Posterior vena cava (tissue), 2 donors: ENCODE measurements around the gene SNX25. TPM values are rescaled to one million over a fixed set of nuclear protein-coding genes. Genes with fewer than 3 reads are reported as not detected.

Experiments used
- DNase-seq: peaks from one replicate; pipeline ENCODE4 v3.0.0-alpha.2; 2020; ENCODE audit warnings: low spot score
- intact Hi-C, 2 donors: fragments of 100-400 bp; cut with DNase I; formaldehyde crosslinking; loops; one replicate each; pipeline versions ENCODE4 v1.14.1 to v1.14.2; 2022 to 2023
- total RNA-seq, 2 donors: library from RNA; stranded (reverse); fragmentation: NEBNext Ultra II Directional; extraction: Animal tissue kit (Norgen Biotek cat#: 25700); gene quantifications; one replicate each; pipeline ENCODE4 v1.2.1, GENCODE V29; 2021
- donor health status: DM: yes; HTN: yes; CAD: no.
- donor health status: DM: yes; HTN: yes; CAD: no.

Gene SNX25
- total RNA-seq, 2 donors from 2014 or later: 19.9 to 20.3 TPM

DNA sequence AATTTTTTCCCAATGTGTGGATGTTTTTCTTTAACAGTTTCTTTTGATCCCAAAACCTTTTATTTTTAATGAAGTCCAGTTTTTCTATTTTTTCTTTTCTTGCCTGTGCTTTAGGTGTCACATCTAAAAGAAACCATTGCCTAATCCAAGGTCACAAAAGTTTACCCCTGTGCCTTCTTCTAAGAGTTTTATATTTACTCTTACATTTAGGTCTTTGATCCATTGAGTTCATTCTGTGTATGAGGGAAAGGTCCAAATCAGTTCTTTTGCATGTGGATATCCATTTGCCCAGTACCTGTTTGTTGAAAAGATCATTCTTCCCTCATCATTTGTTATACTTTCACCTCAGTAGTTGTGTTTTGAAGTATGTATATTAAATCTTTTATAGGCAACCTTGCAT, 173.4 kb downstream of the SNX25 start:
- DNase-seq: no peak
- intact Hi-C loops: no loop called here

DNA sequence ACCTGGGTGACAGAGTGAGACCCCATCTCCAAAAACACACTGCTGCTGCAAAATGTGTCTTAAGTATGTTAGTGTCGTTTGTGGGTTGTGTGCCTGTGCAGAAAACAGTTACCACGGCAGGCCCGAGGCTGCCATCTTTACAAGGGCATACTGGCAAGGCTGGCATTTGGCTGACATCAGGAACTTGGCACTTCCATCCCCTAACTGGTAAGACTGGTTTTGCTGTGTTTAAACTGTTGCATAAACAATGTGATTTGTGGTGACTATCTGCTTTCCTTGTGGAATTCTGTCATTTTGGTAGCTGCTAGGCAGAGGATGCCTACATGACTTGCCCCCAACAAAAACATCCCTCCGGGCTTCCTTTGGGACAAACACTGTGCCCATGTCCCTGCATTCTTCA, 174.1 kb downstream of the SNX25 start:
- no peak for DNase-seq
- intact Hi-C loops: no loop called here

- intact Hi-C loops: no loop called here
- no peak for DNase-seq
Measured at GRCh38 chr4:185384061-185384460, 174.7 kb downstream of the SNX25 start.

GRCh38 chr4:185384930-185385331, 175.5 kb downstream of the SNX25 start:
- intact Hi-C loops: no loop called here

DNA sequence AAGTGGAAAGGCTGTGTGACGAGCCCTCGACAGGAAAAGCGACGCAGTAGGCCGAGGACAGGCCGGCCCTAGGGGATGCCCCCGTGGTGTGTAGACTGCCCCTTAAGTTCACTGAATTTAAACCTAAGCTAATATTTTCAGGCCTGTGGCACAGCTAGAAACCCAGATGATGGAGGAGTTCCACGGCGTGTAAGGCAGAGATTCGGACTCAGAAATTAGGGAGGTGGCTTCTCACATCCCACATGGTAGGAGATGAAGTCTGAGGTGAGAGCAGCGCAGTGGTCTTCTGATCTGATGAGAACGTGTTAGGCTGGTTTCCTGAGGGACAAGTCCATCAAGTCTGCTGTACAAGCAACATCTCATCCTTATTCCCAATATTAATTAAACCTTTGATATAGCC, 178.6 kb downstream of the SNX25 start:
- no peak for DNase-seq
- intact Hi-C loops: no loop called here

More at GRCh38 chr4:185384930-185385331, 175.5 kb downstream of the SNX25 start:
- no peak for DNase-seq

DNA sequence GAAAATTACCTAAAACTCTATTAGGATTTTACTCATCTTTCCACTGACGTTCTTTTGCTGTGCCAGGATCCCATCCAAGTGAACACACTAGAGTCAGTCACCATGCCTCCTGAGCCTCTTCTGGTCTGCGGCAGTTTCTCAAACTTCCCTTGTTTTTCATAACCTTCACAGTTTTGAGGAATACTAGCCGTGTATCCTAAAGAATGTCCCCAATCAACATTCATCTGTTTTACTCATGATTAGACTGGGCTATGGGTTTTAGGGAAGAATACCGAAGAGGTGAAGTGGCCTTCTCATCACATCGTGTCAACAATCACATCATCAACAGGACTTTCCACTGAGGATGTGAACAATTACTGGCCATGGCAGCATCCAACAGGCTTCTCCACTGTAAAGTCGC, 181.5 kb downstream of the SNX25 start:
- intact Hi-C loops: loop anchor here in 1 of 2 donors (10.0 kb wide), 1 partner anchor 186 kb away; the partner anchor contains the start of genes CFAP97 and SNX25
- no peak for DNase-seq

DNA sequence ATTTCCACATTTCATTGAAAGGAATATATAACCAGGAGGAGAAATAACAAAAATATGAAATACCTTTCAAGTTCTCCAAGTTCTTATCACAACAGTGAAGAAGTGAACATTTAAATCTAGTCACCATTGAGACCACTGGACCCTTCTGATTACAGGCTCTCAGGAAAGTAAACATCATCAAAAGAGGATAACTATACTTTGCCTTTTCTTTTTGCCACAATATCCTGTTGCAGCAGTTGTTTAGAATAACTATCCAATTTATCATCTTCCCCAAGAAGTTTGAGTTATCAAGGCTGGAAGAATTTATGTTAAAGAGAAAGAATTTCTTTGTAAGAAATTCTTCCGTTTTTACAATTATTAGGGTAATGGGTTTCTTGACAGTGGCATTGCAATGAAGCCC, 182.8 kb downstream of the SNX25 start:
- no peak for DNase-seq
- intact Hi-C loops: loop anchor here in 1 of 2 donors (10.0 kb wide), 1 partner anchor 187 kb away; the partner anchor contains the start of genes CFAP97 and SNX25

GRCh38 chr4:185394568-185395237, 185.3 kb downstream of the SNX25 start:
- intact Hi-C loops: loop anchor here in 1 of 2 donors (10.0 kb wide), 1 partner anchor 190 kb away; the partner anchor contains the start of genes CFAP97 and SNX25
- no peak for DNase-seq

DNA sequence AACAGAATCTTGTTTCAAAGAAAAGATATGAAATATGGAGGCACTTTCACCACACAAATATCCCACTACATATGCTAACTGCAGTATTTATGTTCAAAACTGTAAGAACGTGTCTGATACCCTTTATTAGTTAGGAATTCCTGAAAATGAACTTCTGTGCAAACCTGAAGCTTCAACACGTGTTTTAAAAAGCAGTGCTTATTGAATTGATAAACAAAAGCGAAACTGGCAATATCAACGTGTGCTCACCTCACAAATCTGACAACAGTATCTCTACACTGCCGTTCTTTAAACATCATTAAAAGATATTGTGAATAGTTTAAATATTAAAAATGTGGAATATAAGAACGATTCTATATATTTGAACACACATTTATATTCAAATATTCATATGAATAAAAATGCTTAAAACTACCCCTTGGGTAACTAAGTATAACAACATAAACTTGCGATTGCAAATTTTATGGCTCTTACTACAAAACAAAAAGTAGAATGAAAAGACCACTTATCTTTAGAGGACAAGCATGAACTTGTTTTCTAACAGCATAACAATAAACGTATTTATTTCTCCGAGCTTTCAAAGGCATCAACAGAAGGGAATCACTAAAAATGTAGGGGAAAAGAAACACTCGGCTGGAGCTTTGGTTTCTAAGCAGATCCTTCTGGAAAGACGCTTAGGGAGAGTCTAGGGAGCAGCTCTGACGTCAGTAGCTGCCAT, 186.0 kb downstream of the SNX25 start, which contains the start of gene LRP2BP:
Gene LRP2BP, minus strand, starts transcription at position 687 of the 718 bp plus-strand sequence. CDS start 17,738 bp downstream, outside the sequence.
- intact Hi-C loops: loop anchor here in 1 of 2 donors (10.0 kb wide), 1 partner anchor 191 kb away; the partner anchor contains the start of genes CFAP97 and SNX25
- no peak for DNase-seq

DNA sequence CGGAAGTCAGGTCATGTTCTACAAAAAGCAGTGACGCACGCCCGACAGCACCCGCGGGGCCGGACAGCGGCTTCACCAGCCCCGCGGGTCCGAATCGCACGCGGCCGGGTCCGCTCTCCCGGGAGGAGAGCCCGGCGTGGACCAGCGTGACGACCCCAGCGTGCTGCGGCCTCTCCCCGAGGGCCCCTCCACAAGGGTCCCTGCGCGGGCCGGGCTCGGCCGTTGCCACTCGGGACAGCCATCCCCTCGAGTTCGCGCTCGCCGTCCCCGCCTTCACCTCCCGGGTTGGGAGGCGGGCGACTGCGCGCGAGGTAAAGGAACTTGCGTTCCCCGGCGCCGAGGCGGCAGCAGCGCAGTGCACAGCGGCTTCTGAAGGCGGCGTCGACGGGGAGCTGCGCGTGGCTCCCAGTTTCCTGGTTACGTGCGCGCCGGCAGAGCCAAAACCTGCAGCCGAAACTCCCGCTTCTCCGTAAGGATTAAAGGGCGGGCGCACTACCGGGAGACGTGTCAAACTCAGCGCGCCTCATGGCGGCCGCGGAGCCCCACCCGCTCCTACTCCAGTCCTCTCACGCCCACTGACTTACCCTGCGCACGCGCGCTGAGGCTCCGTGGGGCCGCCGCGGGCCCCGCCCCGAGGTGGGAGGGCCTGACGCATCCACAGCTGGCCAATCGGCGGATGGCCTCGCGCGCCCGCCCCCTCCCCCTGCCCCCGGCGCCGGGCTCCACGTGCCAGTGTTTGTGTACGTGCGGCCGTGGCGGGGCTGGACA, 186.7 kb downstream of the SNX25 start:
- peak; percentile 99 for DNase-seq
- intact Hi-C loops: loop anchor here in 1 of 2 donors (10.0 kb wide), 1 partner anchor 191 kb away; the partner anchor contains the start of genes CFAP97 and SNX25

DNA sequence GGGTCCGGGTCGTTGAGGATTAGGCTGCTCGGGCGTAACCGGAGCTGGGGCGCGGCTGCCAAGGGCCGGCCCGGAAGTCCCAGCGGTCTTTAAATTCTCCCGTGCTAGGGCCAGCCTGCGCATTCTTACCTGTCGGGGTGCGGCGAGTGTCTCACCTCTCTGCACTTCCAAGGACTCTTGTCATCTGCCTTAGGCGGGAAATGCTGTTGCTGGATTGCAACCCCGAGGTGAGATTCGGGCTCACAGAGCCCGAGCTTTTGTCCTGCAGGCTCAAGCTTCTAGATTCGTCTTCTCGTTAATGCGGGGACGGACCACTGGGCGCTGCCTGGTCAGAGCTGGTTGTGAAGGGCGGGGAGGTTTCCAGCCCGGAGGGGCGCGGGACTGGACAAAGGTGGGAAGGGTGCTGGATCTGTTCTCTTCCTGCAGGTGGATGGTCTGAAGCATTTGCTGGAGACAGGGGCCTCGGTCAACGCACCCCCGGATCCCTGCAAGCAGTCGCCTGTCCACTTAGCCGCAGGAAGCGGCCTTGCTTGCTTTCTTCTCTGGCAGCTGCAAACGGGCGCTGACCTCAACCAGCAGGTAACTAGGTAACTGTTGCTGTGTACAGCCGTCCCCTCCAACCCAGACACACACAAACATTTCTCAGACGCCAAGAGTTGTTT, 187.5 kb downstream of the SNX25 start, which contains the start of gene ANKRD37:
Gene ANKRD37, plus strand, starts transcription at position 118 of the 662 bp plus-strand sequence. Its CDS starts 83 bp downstream, at position 201.
- intact Hi-C loops: loop anchor here in 1 of 2 donors (10.0 kb wide), 1 partner anchor 192 kb away; the partner anchor contains the start of genes CFAP97 and SNX25

DNA sequence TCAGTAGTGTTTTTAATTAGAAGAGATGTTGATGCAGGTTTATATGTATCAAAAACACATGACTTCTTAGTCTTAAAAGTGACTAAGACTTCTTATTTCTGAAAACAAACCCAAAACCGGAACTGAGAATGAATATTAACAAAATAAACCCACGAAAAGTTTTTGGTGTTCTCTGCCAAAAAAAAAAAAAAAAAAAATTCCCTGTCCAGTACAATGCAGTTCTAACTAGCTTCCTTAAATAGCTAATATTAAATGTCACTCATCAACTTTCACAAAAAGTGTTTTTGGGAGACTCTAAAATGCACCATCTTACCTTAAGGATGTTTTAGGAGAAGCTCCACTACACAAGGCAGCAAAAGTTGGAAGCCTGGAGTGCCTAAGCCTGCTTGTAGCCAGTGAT, 189.2 kb downstream of the SNX25 start:
- no peak for DNase-seq
- intact Hi-C loops: loop anchor here in 1 of 2 donors (10.0 kb wide), 1 partner anchor 194 kb away; the partner anchor contains the start of genes CFAP97 and SNX25

More for the DNA sequence above, 187.5 kb downstream of the SNX25 start, which contains the start of gene ANKRD37:
- no peak for DNase-seq

- intact Hi-C loops: loop anchor here in 1 of 2 donors (10.0 kb wide), 1 partner anchor 195 kb away; the partner anchor contains the start of genes CFAP97 and SNX25
- no peak for DNase-seq
Measured at GRCh38 chr4:185399466-185399865, 190.1 kb downstream of the SNX25 start.

DNA sequence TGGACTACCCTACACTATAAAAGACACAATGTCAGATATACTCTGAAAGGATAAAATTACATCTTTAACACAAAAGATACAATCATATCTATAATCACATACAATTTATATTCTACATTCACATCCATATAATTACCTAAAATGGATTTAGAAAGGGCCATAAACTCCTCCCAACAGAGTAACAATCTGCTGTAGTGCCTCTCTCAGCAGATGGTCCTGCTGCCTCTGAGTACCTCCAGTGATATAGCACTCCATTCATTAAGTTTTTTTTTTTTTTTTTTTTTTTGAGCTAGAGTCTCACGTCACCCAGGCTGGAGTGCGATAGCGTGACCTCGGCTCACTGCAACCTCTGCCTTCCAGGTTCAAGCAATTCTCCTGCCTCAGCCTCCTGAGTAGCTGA, 194.6 kb downstream of the SNX25 start:
- intact Hi-C loops: loop anchor here in 1 of 2 donors (5.0 kb wide), 1 partner anchor 382 kb away; no protein-coding TSS in a partner anchor

GRCh38 chr4:185405296-185405999, 196.1 kb downstream of the SNX25 start:
- DNase-seq: no peak
- intact Hi-C loops: no loop called here

More for the DNA sequence above, 194.6 kb downstream of the SNX25 start:
- DNase-seq: no peak

GRCh38 chr4:185408432-185408831, 199.0 kb downstream of the SNX25 start:
- intact Hi-C loops: no loop called here
- DNase-seq: no peak

GRCh38 chr4:185411849-185412248, 202.5 kb downstream of the SNX25 start:
- intact Hi-C loops: no loop called here
- no peak for DNase-seq

DNA sequence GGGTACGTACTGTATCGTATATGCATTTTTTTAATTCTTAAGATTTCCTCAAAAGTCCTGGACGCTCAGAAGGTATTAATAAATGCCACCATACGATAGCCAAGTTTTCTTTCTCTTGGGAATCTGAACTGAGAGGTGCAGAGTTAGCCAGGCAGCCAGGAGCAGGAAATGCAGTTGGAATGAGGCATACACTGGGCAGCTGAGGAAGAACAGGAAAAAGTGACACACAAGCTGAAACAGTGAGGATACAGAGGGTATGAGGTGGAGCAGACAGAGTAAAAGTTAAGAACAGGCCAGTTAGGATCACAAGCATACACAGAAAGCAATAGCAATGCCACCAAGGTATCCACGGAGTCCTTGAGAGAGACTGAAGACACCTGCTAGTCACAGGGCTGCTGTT, 203.0 kb downstream of the SNX25 start:
- intact Hi-C loops: no loop called here
- no peak for DNase-seq
